Muscle layer of duodenum (tissue), 2 donors: ENCODE data around the gene USP17L19.
"Not testable (repeated sequence)": the region's sequence is repeated elsewhere in the genome, so short reads cannot be mapped to it uniquely, and the experiment has no call there.

Source experiments
- H3K27ac ChIP-seq: one replicate; pipeline ENCODE4 v1.7.0; 2013; ENCODE audit warnings: mild to moderate bottlenecking, low read length
- H3K27me3 ChIP-seq: one replicate; pipeline ENCODE4 v1.7.0; 2013; ENCODE audit warnings: low read depth, mild to moderate bottlenecking, control low read depth, low read length
- H3K36me3 ChIP-seq, 2 donors: one replicate each; pipeline ENCODE4 v1.7.0; 2013; ENCODE audit warnings: low read length in 2 of 2, control low read depth in 1 of 2, mild to moderate bottlenecking in 1 of 2; ENCODE audit not compliant: insufficient read depth in 2 of 2, control insufficient read depth in 1 of 2
- H3K4me1 ChIP-seq, 2 donors: one replicate each; pipeline ENCODE4 v1.7.0; 2013; ENCODE audit warnings: low read length in 2 of 2, mild to moderate bottlenecking in 2 of 2, control low read depth in 1 of 2, moderate library complexity in 1 of 2; ENCODE audit not compliant: insufficient read depth in 2 of 2, control insufficient read depth in 1 of 2
- H3K4me3 ChIP-seq, 2 donors: one replicate each; pipeline ENCODE4 v1.7.0; 2013; ENCODE audit warnings: low read length in 2 of 2, low read depth in 1 of 2, mild to moderate bottlenecking in 1 of 2
- H3K9me3 ChIP-seq, 2 donors: one replicate each; pipeline ENCODE4 v1.7.0; 2013; ENCODE audit warnings: low read length in 2 of 2, control low read depth in 1 of 2, mild to moderate bottlenecking in 1 of 2; ENCODE audit not compliant: control insufficient read depth in 1 of 2
- donor health status: healthy.

The USP17L19 gene

GRCh38 chr4:9257824-9258223 lies 4.6 kb downstream of the USP17L19 start, which contains the start of gene USP17L20:
TSS of gene USP17L20 (plus strand) at chr4:9258124. CDS start at chr4:9258124, 0 bp downstream.
- H3K36me3 ChIP-seq, H3K4me3 ChIP-seq, H3K27me3 ChIP-seq, H3K4me1 ChIP-seq, H3K27ac ChIP-seq, H3K9me3 ChIP-seq: not testable (repeated sequence)

- not testable (repeated sequence) for H3K9me3 ChIP-seq, H3K27me3 ChIP-seq, H3K27ac ChIP-seq, H3K36me3 ChIP-seq, H3K4me3 ChIP-seq, H3K4me1 ChIP-seq
These were observed 9.4 kb downstream of the USP17L19 start, which contains the start of gene USP17L21 for GRCh38 chr4:9262572-9262971. TSS of gene USP17L21 (plus strand) at chr4:9262872. CDS start at chr4:9262872, 0 bp downstream.

- not testable (repeated sequence) for H3K4me3 ChIP-seq, H3K27me3 ChIP-seq, H3K27ac ChIP-seq, H3K9me3 ChIP-seq, H3K36me3 ChIP-seq, H3K4me1 ChIP-seq
These were observed 14.1 kb downstream of the USP17L19 start, which contains the start of gene USP17L22 for GRCh38 chr4:9267319-9267718. TSS of gene USP17L22 (plus strand) at chr4:9267619. CDS start at chr4:9267619, 0 bp downstream.

GRCh38 chr4:9271719-9272118 lies 18.5 kb downstream of the USP17L19 start:
- H3K27ac ChIP-seq, H3K9me3 ChIP-seq, H3K4me1 ChIP-seq, H3K36me3 ChIP-seq, H3K27me3 ChIP-seq, H3K4me3 ChIP-seq: not testable (repeated sequence)
